CD8-positive, alpha-beta memory T cell (primary cell): ENCODE data around the gene MSMB. TPM values are rescaled to one million over a fixed set of nuclear protein-coding genes. Genes with fewer than 3 reads are reported as not detected.
"Not testable (repeated sequence)": the region's sequence is repeated elsewhere in the genome, so short reads cannot be mapped to it uniquely, and the experiment has no call there.

ENCODE experiments used
- CTCF ChIA-PET: fragments of 350-600 bp; sonication (Branson Sonifier 250); formaldehyde crosslinking; loops from one replicate; lab custom pipeline; 2021; ENCODE audit warnings: antibody characterized with exemption; lab: Charles Lee
- POLR2A ChIA-PET: fragments of 350-600 bp; sonication (Branson Sonifier 250); formaldehyde crosslinking; loops from one replicate; lab custom pipeline; 2021; ENCODE audit warnings: antibody characterized with exemption; lab: Charles Lee
- DNase-seq, 5 donors: peaks; one replicate each; pipeline versions ENCODE4 v3.0.0 to v3.0.0-alpha.2; 2020 to 2022; ENCODE audit warnings: mixed read lengths in 1 of 5
- H3K27ac ChIP-seq: one replicate; pipeline ENCODE4 v1.7.0; 2013; ENCODE audit warnings: low read depth, mild to moderate bottlenecking, low read length, moderate library complexity
- H3K27me3 ChIP-seq: 2 replicates; pipeline ENCODE4 v1.7.0; 2013; ENCODE audit warnings: low read length, mild to moderate bottlenecking; ENCODE audit not compliant: insufficient read depth, poor library complexity, severe bottlenecking
- H3K36me3 ChIP-seq: 2 replicates; pipeline ENCODE4 v1.7.0; 2013; ENCODE audit warnings: mild to moderate bottlenecking, low read length, moderate library complexity; ENCODE audit not compliant: insufficient read depth
- H3K4me1 ChIP-seq: 2 replicates; pipeline ENCODE4 v1.7.0; 2013; ENCODE audit warnings: mild to moderate bottlenecking, low read length, moderate library complexity; ENCODE audit not compliant: insufficient read depth
- H3K4me3 ChIP-seq: 2 replicates; pipeline ENCODE4 v1.7.0; 2013; ENCODE audit warnings: mild to moderate bottlenecking, low read length
- H3K9me3 ChIP-seq: 2 replicates; pipeline ENCODE4 v1.7.0; 2013; ENCODE audit warnings: mild to moderate bottlenecking, low read length
- H3K27ac Mint-ChIP-seq, 8 donors: one replicate each; pipeline ENCODE4 v1.8.0; 2020 to 2021; ENCODE audit warnings: mixed read lengths in 8 of 8, mild to moderate bottlenecking in 6 of 8, inconsistent platforms in 3 of 8, moderate library complexity in 3 of 8
- H3K27me3 Mint-ChIP-seq, 2 donors: one replicate each; pipeline ENCODE4 v1.8.0; 2020 to 2021; ENCODE audit warnings: mixed read lengths in 2 of 2, mild to moderate bottlenecking in 1 of 2, moderate library complexity in 1 of 2
- H3K36me3 Mint-ChIP-seq, 3 donors: one replicate each; pipeline ENCODE4 v1.8.0; 2020 to 2021; ENCODE audit warnings: mixed read lengths in 3 of 3, inconsistent platforms in 1 of 3, mild to moderate bottlenecking in 1 of 3
- H3K4me1 Mint-ChIP-seq, 3 donors: one replicate each; pipeline ENCODE4 v1.8.0; 2020 to 2021; ENCODE audit warnings: mixed read lengths in 3 of 3, inconsistent platforms in 1 of 3, mild to moderate bottlenecking in 1 of 3
- H3K4me3 Mint-ChIP-seq, 7 donors: one replicate each; pipeline ENCODE4 v1.8.0; 2020 to 2021; ENCODE audit warnings: mixed read lengths in 7 of 7, mild to moderate bottlenecking in 6 of 7, moderate library complexity in 4 of 7, inconsistent platforms in 2 of 7
- H3K9me3 Mint-ChIP-seq, 5 donors: one replicate each; pipeline ENCODE4 v1.8.0; 2020 to 2022; ENCODE audit warnings: mixed read lengths in 5 of 5, mild to moderate bottlenecking in 3 of 5, moderate library complexity in 2 of 5, inconsistent platforms in 1 of 5
- polyA plus RNA-seq: library from polyadenylated mRNA; unstranded; fragments of 300-500 nt; fragmentation: Illumina TruSeq; gene quantifications from one replicate; pipeline ENCODE4 v1.2.3, GENCODE V29; 2021
- total RNA-seq, 2 experiments: library from RNA; stranded (reverse); gene quantifications; one replicate each; pipeline ENCODE4 v1.2.3, GENCODE V29; 2021

MSMB gene
- total and polyA plus RNA-seq, 3 experiments from 2014 or later: not detected

DNA sequence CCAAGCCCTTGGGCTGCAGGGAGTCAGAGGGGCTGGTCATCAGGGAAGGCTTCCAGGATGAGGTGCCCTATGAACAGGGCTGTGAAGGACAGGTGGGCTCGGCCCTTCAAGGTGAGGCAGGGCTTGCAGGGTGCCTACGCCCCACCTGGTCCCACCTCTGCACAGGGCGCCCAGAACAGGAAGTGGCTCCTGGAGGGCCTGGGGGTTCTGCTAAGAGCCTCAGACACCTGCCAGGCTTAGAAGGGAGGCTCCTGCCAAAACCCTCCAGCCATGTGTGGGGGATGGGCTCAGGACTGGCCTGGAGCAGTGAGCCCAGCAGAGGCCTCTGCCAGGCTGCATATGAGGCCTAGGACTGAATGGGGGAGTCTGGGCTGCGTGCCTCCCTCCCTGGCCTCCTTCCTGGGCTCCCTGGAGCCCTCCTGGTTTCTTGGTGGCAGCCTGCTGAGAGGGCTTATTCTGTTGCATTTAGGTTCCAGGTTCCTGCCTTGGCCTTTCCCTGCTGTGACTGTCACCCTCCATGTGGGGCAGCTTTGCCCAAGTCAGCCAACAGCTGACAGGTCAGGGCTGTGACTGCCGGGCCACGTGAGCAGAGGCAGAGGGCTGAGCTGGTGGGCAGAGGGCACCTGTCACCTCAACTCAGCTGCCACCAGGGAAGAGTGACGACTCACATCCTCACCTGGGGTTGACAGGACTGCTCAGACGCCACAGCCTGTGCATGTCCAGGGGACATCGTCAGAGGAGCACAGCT lies 45.2 kb upstream of the MSMB start:
- H3K27me3 ChIP-seq: no peaks in the 10 kb centered on the region
- H3K4me3 ChIP-seq: no peak overlapping the region

DNA sequence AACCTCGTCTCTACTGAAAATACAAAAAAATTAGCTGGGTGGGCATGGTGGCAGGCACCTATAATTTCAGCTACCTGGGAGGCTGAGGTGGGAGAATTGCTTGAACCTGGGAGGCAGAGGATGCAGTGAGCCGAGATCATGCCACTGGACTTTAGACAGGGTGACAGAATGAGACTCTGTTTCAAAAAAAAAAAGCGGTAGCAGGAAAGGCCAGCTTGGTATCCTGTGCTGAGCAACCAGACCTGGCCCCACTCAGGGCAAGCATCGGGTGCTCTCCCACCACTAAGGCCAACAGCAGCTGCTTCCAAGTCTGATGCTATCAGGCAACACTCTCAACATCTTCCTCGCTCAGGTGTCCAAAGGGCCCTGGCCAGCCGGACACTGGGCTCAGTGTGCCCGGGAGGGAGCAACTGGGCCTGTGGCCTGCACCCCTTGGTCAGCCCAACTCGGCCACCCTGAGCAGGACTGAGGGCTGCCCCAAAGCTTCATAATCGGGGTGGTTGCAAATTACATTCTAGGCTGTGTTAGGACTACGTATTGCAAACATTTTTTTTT lies 44.3 kb upstream of the MSMB start:
- Histone ChIP-seq H3K4me1 (peaks cover 55% of the 10 kb centered on the region), H3K9me3 (no peaks in the 10 kb centered on the region), H3K27ac (no peak overlapping the region), H3K36me3 (no peaks in the 10 kb centered on the region), H3K4me3 (no peak overlapping the region), H3K27me3 (no peaks in the 10 kb centered on the region)
- Mint-ChIP-seq H3K27me3 (no peaks in the 10 kb centered on the region), H3K27ac (peak overlapping the region in 5 of 8 donors; percentile 1 to 60 (median 39)), H3K36me3 (no peaks in the 10 kb centered on the region), H3K4me3 (peak overlapping the region in 1 of 7 donors; percentile 7), H3K9me3 (no peaks in the 10 kb centered on the region), H3K4me1 (peaks cover 3 to 16% (median 6%) of the 10 kb centered on the region in 3 donors)
- ChIA-PET CTCF (no interaction called here), POLR2A (no interaction called here)
- DNase-seq: no peak

More for the DNA sequence above, 45.2 kb upstream of the MSMB start:
- Histone ChIP-seq H3K4me1 (peaks cover 64% of the 10 kb centered on the region), H3K9me3 (no peaks in the 10 kb centered on the region), H3K27ac (no peak overlapping the region), H3K36me3 (no peaks in the 10 kb centered on the region)
- ChIA-PET CTCF (interaction anchor here (0.7 to 1.3 kb wide), 3 partner anchors 15 to 62 kb away, joined by 3 read pairs; no protein-coding TSS in a partner anchor), POLR2A (no interaction called here)
- Mint-ChIP-seq H3K4me1 (peaks cover 3 to 23% (median 6%) of the 10 kb centered on the region in 3 donors), H3K9me3 (no peaks in the 10 kb centered on the region), H3K36me3 (no peaks in the 10 kb centered on the region), H3K27ac (peak overlapping the region in 6 of 8 donors; percentile 28 to 83 (median 78)), H3K4me3 (peak overlapping the region in 6 of 7 donors; percentile 7 to 85 (median 45)), H3K27me3 (no peaks in the 10 kb centered on the region)
- DNase-seq: peak in 2 of 5 donors; percentile 48 to 55

DNA sequence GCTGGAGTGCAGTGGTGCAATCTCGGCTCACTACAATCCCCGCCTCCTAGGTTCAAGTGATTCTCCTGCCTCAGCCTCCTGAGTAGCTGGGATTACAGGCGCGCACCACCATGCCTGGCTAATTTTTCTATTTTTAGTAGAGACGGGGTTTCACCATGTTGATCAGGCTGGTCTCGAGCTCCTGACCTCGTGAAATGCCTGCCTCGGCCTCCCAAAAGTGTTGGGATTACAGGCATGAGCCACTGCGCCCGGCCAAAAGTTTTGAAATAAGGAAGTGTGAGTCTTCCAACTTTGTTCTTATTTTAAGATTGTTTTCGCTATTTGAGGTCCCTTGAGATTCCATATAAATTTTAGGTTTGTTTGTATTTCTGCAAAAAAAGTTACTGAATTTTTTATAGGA lies 41.3 kb upstream of the MSMB start:
- CTCF ChIA-PET, POLR2A ChIA-PET: not testable (repeated sequence)

DNA sequence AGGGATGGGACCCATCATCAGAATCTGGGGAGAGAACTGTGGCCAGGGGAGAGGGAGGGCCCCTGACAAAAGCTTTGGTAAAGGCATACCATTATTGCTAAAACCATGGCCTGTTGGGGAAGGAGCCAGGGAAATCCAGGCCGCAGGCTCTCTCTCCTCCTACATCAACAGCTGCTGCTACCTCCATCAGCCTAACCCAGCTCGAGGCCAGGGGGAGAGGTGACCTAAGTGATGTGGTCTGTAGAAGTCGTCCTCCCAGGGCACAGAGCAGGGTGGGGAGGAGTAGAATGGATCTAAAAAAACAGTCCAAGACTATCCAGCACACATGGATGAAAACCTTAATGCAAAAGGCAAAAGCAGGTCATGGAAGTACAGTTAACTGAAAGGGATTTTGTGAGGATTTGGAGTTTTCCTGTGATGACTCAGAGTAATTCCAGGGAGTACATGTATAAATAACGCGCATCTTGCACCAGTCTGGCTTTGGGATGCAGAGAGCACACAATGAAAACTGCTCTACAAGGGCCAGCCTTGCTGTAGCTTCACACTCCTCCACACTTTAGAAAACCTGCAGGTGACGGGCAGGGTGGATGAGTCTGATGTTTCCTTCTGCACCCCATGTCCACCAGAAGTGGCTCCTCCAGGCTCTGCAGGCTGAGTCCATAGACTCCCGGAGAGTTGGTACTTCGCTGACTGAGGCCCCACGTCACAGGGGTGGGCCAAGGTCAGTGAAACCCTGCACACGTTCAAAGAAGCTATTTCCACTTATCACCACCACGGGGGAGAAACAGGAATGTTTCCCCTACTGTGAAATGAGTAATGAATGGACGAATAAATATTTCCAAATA lies 38.5 kb upstream of the MSMB start:
- peaks cover 0 to 2% (median 0%) of the 10 kb centered on the region in 5 donors for H3K9me3 Mint-ChIP-seq
- H3K36me3 Mint-ChIP-seq: no peaks in the 10 kb centered on the region
- Histone ChIP-seq H3K36me3 (no peaks in the 10 kb centered on the region), H3K27ac (no peak overlapping the region), H3K4me1 (peaks cover 4% of the 10 kb centered on the region), H3K27me3 (no peaks in the 10 kb centered on the region), H3K9me3 (no peaks in the 10 kb centered on the region), H3K4me3 (no peak overlapping the region)
- H3K4me1 Mint-ChIP-seq: peaks cover 12 to 25% (median 25%) of the 10 kb centered on the region in 3 donors
- POLR2A ChIA-PET: no interaction called here
- peak overlapping the region in 1 of 8 donors; percentile 54 for H3K27ac Mint-ChIP-seq
- no peak overlapping the region for H3K4me3 Mint-ChIP-seq
- CTCF ChIA-PET: no interaction called here
- no peak for DNase-seq
- H3K27me3 Mint-ChIP-seq: no peaks in the 10 kb centered on the region

More for the DNA sequence above, 41.3 kb upstream of the MSMB start:
- H3K27ac Mint-ChIP-seq, H3K27me3 Mint-ChIP-seq, DNase-seq, H3K27me3 ChIP-seq, H3K36me3 ChIP-seq, H3K4me3 ChIP-seq, H3K9me3 Mint-ChIP-seq, H3K36me3 Mint-ChIP-seq, H3K9me3 ChIP-seq, H3K27ac ChIP-seq, H3K4me3 Mint-ChIP-seq: not testable (repeated sequence)
- peaks cover 26% of the 10 kb centered on the region for H3K4me1 ChIP-seq
- H3K4me1 Mint-ChIP-seq: peaks cover 4 to 16% (median 6%) of the 10 kb centered on the region in 3 donors

DNA sequence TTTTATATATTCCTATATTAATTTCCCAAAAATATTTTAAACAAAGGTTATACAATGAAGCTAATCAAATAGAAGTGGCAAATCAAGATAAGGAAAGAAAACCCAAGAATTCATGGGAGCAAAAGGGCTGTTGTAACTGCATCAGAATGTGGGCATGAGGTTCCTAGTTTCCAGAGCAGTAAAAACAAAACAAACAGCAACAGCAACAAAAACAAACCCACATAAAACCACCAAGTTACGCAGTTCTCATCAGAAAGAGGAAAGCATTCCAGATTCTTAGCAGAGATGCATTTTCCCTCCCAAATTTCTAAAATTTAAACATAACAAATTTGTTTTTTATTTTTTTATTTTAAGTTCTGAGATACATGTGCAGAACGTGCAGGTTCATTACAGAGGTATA lies 34.8 kb upstream of the MSMB start:
- CTCF ChIA-PET: no interaction called here

DNA sequence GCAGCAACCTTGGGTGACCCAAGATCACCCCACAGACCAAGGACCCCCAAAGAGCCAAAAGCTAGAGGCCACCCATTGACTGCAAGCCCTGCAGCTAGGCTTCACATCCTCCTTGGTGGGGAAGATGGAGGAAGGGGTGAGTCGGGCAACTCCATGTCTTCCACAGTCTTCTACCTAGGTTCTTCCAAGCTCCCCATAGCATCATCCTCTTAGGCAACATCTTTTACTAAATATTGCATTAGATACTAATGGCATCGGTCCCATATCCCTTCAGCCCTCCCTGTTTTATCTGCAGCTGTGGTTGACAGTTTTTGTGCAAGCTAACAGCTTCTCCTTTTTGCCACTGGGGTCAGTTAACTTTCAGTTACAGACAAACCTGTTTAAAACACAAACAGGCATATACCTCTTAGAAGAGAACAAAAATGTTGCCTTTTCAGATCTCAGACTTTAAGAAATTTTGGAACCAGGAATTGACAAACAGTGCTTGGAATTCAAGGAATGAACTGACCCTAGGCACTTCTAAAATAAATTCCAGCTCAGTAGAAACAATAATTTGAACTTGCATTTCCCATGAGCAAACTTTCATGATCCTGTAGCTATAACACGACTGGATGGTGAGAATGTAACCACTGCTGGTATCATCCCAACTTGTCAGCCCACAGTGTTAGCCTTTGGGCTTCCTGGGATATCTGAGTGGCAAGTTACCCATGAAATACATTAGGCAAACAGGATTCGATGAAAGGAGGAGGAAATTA lies 33.9 kb upstream of the MSMB start:
- Mint-ChIP-seq H3K27me3 (no peaks in the 10 kb centered on the region), H3K27ac (peak overlapping the region in 7 of 8 donors; percentile 18 to 77 (median 44)), H3K9me3 (peaks cover 0 to 2% (median 0%) of the 10 kb centered on the region in 5 donors), H3K4me1 (peaks cover 24 to 43% (median 38%) of the 10 kb centered on the region in 3 donors), H3K36me3 (no peaks in the 10 kb centered on the region), H3K4me3 (no peak overlapping the region)
- peaks cover 16% of the 10 kb centered on the region for H3K4me1 ChIP-seq
- DNase-seq: no peak
- ChIA-PET POLR2A (no interaction called here), CTCF (no interaction called here)
- H3K4me3 ChIP-seq: no peak overlapping the region
- no peaks in the 10 kb centered on the region for H3K9me3 ChIP-seq
- no peaks in the 10 kb centered on the region for H3K36me3 ChIP-seq
- no peaks in the 10 kb centered on the region for H3K27me3 ChIP-seq
- no peak overlapping the region for H3K27ac ChIP-seq

More for the DNA sequence above, 34.8 kb upstream of the MSMB start:
- Histone ChIP-seq H3K27me3 (no peaks in the 10 kb centered on the region), H3K27ac (no peak overlapping the region), H3K4me3 (no peak overlapping the region), H3K9me3 (no peaks in the 10 kb centered on the region), H3K4me1 (peaks cover 16% of the 10 kb centered on the region), H3K36me3 (no peaks in the 10 kb centered on the region)
- no peak overlapping the region for H3K4me3 Mint-ChIP-seq
- H3K9me3 Mint-ChIP-seq: peaks cover 0 to 2% (median 0%) of the 10 kb centered on the region in 5 donors
- H3K27ac Mint-ChIP-seq: peak overlapping the region in 1 of 8 donors; percentile 70
- no peaks in the 10 kb centered on the region for H3K36me3 Mint-ChIP-seq
- DNase-seq: no peak
- no peaks in the 10 kb centered on the region for H3K27me3 Mint-ChIP-seq
- POLR2A ChIA-PET: no interaction called here
- peaks cover 24 to 43% (median 38%) of the 10 kb centered on the region in 3 donors for H3K4me1 Mint-ChIP-seq

DNA sequence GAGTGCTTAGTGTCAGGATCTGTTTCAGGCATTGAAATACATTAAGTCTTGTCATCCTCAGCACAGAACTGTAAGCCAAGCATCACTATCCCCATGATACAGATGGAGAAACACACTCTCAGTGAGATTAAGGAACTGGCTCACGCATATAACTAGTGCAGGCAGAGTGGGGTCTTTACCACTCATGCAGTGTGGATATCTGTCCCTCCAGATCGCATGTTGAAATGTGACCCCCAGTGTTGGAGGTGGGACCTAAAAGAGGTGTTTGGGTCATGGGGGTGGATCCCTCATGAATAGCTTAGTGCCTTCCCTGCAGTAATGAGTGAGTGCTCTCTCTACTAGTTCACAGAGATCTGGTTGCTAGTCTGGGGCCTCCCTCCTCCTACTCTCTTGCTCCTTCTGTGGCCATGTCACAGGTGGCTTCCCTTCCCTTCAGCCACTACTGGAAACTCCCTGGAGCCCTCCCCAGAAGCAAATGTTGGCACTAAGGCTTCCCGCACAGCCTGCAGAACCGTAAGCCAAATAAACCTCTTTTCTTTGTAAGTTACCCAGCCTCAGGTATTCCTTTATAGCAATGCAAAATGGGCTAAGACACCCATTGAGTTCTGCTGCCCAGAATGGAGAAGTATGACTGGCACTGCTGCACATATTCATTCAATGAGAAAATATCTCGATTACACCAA lies 31.8 kb upstream of the MSMB start:
- POLR2A ChIA-PET: no interaction called here

More for the DNA sequence above, 31.8 kb upstream of the MSMB start:
- Histone ChIP-seq H3K4me3 (no peak overlapping the region), H3K27ac (no peak overlapping the region), H3K9me3 (no peaks in the 10 kb centered on the region), H3K36me3 (no peaks in the 10 kb centered on the region), H3K27me3 (no peaks in the 10 kb centered on the region), H3K4me1 (peaks cover 16% of the 10 kb centered on the region)
- Mint-ChIP-seq H3K36me3 (no peaks in the 10 kb centered on the region), H3K4me1 (peaks cover 29 to 43% (median 38%) of the 10 kb centered on the region in 3 donors), H3K27ac (peak overlapping the region in 6 of 8 donors; percentile 20 to 78 (median 63)), H3K9me3 (peaks cover 0 to 2% (median 0%) of the 10 kb centered on the region in 5 donors), H3K4me3 (peak overlapping the region in 1 of 7 donors; percentile 39), H3K27me3 (no peaks in the 10 kb centered on the region)
- no peak for DNase-seq
- CTCF ChIA-PET: interaction anchor here (1.3 kb wide), 1 partner anchor 12 kb away, joined by 3 read pairs; no protein-coding TSS in a partner anchor
